ENCODE results near the gene KCNQ1.

DNA sequence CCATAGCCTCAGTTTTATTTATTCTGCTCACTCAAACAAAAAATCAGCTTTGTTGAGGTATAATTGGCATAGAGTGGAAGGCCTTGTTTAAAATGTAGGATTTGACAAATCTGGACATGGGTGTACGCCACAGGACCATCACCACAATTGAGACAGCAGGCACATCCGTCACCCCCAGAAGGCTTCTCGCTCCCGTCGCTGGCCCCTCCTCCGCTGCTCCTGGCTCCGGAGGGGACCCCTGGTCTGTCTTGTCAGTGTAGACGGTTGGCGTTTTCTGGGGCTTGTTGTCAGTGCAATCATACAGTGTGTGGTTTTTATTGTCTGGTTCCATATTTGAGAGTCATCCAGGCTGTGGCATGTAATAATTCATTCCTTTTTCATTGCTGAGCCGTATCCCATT is 97.6 kb downstream of the KCNQ1 start:
- TF ChIP-seq POLR2A (IDR thresholded peaks at IDR 0.05) (no peak), EP300 (IDR thresholded peaks at IDR 0.05) (no peak)
- TF ChIP-seq, protein P1, sequence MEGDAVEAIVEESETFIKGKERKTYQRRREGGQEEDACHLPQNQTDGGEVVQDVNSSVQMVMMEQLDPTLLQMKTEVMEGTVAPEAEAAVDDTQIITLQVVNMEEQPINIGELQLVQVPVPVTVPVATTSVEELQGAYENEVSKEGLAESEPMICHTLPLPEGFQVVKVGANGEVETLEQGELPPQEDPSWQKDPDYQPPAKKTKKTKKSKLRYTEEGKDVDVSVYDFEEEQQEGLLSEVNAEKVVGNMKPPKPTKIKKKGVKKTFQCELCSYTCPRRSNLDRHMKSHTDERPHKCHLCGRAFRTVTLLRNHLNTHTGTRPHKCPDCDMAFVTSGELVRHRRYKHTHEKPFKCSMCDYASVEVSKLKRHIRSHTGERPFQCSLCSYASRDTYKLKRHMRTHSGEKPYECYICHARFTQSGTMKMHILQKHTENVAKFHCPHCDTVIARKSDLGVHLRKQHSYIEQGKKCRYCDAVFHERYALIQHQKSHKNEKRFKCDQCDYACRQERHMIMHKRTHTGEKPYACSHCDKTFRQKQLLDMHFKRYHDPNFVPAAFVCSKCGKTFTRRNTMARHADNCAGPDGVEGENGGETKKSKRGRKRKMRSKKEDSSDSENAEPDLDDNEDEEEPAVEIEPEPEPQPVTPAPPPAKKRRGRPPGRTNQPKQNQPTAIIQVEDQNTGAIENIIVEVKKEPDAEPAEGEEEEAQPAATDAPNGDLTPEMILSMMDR (IDR thresholded peaks at IDR 0.05) = no peak
